ENCODE data around the gene CLPTM1L.

The CLPTM1L gene

GRCh38 chr5:1390333-1390732 lies 45.4 kb upstream of the CLPTM1L start:
- no peak for TF ChIP-seq ZNF174 (tag by site-specific recombination; IDR thresholded peaks at IDR 0.05)
- TF ChIP-seq ZNF2 (tag by site-specific recombination; IDR thresholded peaks at IDR 0.05), result no peak
- no peak for TF ChIP-seq ZNF148 (tag by site-specific recombination; IDR thresholded peaks at IDR 0.05; ENCODE audit: borderline replicate concordance)
- no peak for TF ChIP-seq AEBP2 (tag by site-specific recombination; IDR thresholded peaks at IDR 0.05; ENCODE audit: borderline replicate concordance)
- 0 out of 2 replicates have a peak, but pooled peaks have one; percentile 13 for TF ChIP-seq GLIS2 (tag by site-specific recombination; IDR thresholded peaks at IDR 0.05)
- no peak for TF ChIP-seq PRDM1 (tag by site-specific recombination; IDR thresholded peaks at IDR 0.05)
- no peak overlapping the region for H3K4me3 ChIP-seq (ENCODE audit: low read depth, low read length)
- H3K4me1 ChIP-seq (ENCODE audit: control insufficient read depth, insufficient read depth, low read length), result 0 out of 2 replicates have a peak, but pooled peaks cover 1% of the 10 kb centered on the region
- ChIA-PET POLR2A (no interaction called here), CTCF (interaction anchor here (1.2 kb wide), 1 partner anchor 10 kb away, joined by 3 read pairs; no protein-coding TSS in a partner anchor)
- no peak overlapping the region for H3K27ac ChIP-seq (ENCODE audit: extremely low read depth, low read depth, low read length)
- no peaks in the 10 kb centered on the region for H3K9me3 ChIP-seq (ENCODE audit: control insufficient read depth, insufficient read depth, low read depth, low read length)
- no peaks in the 10 kb centered on the region for H3K36me3 ChIP-seq (ENCODE audit: control insufficient read depth in 2 of 2, insufficient read depth in 1 of 2, low read length in 2 of 2)

- H3K27ac ChIP-seq (ENCODE audit: extremely low read depth, low read depth, low read length), result no peak overlapping the region
- ChIA-PET CTCF (no interaction called here), POLR2A (no interaction called here)
- H3K4me3 ChIP-seq (ENCODE audit: low read depth, low read length), result no peak overlapping the region
- H3K36me3 ChIP-seq (ENCODE audit: control insufficient read depth in 2 of 2, insufficient read depth in 1 of 2, low read length in 2 of 2), result no peaks in the 10 kb centered on the region
- H3K4me1 ChIP-seq (ENCODE audit: control insufficient read depth, insufficient read depth, low read length), result 0 out of 2 replicates have a peak, but pooled peaks cover 3% of the 10 kb centered on the region
- H3K9me3 ChIP-seq (ENCODE audit: control insufficient read depth, insufficient read depth, low read depth, low read length), result no peaks in the 10 kb centered on the region
- TF ChIP-seq AEBP2 (tag by site-specific recombination; IDR thresholded peaks at IDR 0.05; ENCODE audit: borderline replicate concordance) (no peak), ZFHX2 (tag by site-specific recombination; conservative IDR thresholded peaks at IDR 0.05) (peak; percentile 61), ZBTB17 (tag by site-specific recombination; IDR thresholded peaks at IDR 0.05) (peak; percentile 96), EGR2 (tag by site-specific recombination; IDR thresholded peaks at IDR 0.05; ENCODE audit: low read depth) (peak; percentile 83), BCL11A (tag by site-specific recombination; IDR thresholded peaks at IDR 0.05; ENCODE audit: low read depth) (no peak), ZNF558 (tag by site-specific recombination; IDR thresholded peaks at IDR 0.05) (no peak), MEIS1 (CRISPR knock-in tag; IDR thresholded peaks at IDR 0.05; ENCODE audit: borderline replicate concordance) (no peak), ZNF362 (tag by site-specific recombination; IDR thresholded peaks at IDR 0.05) (no peak), ZNF302 (tag by site-specific recombination; IDR thresholded peaks at IDR 0.05; ENCODE audit: low read depth) (no peak), OSR2 (tag by site-specific recombination; IDR thresholded peaks at IDR 0.05) (no peak), ZNF658 (tag by site-specific recombination; IDR thresholded peaks at IDR 0.05) (0 out of 2 replicates have a peak, but pooled peaks have one; percentile 45), ZNF624 (tag by site-specific recombination; IDR thresholded peaks at IDR 0.05) (no peak), ZNF10 (tag by site-specific recombination; IDR thresholded peaks at IDR 0.05) (no peak), SALL2 (tag by site-specific recombination; IDR thresholded peaks at IDR 0.05; ENCODE audit: borderline replicate concordance) (peak; percentile 51; the same call in 1 of the 2 replicates), ZNF114 (tag by site-specific recombination; IDR thresholded peaks at IDR 0.05) (no peak), ZNF488 (tag by site-specific recombination; IDR thresholded peaks at IDR 0.05) (0 out of 2 replicates have a peak, but pooled peaks have one; percentile 24), ZNF585B (tag by site-specific recombination; IDR thresholded peaks at IDR 0.05) (no peak), ZNF366 (tag by site-specific recombination; conservative IDR thresholded peaks at IDR 0.05) (peak; percentile 98), ZNF692 (tag by site-specific recombination; IDR thresholded peaks at IDR 0.05) (no peak), WT1 (tag by site-specific recombination; IDR thresholded peaks at IDR 0.05) (no peak), HOXD13 (CRISPR knock-in tag; IDR thresholded peaks at IDR 0.05; ENCODE audit: borderline replicate concordance) (no peak)
Measured at GRCh38 chr5:1388383-1388967, 43.6 kb upstream of the CLPTM1L start.

Measured in HEK293 (cell line).